ENCODE data around the gene ZNF236.
"Not testable (repeated sequence)": the region's sequence is repeated elsewhere in the genome, so short reads cannot be mapped to it uniquely, and the experiment has no call there.

Gene ZNF236

DNA sequence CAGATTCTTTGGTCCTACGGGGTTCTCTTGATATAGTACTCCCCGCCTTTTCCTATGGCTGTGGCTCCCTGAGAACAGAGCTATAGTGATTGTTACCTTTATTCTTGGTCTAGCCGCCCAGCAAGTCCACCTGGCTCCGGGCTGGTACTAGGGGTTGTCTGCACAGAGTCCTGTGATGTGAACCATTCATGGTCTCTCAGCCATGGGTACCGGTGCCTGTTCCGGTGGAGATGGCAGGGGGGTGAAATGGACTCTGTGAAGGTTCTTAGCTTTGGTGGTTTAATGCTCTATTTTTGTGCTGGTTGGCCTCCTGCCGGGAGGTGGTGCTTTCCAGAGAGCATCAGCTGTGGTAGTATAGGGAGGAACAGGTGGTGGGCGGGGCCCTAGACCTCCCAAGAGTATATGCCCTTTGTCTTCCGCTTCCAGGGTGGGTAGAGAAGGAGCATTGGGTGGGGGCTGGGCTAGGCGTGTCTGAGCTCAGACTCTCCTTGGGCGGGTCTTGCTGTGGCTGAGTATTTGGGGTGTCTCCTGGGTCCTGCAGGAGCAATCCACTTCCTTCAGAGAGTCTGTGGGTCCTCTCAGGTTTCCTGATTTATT, 143.3 kb downstream of the ZNF236 start:
- Histone ChIP-seq H3K4me3 (ENCODE audit: low read depth, low read length, poor library complexity, severe bottlenecking) (peak overlapping the region; percentile 28), H3K4me2 (ENCODE audit: low read length) (peak overlapping the region; percentile 43), H3K9ac (ENCODE audit: low read length) (peak overlapping the region; percentile 38; the same call in 1 of the 2 replicates), H3K4me1 (ENCODE audit: insufficient read depth, low read length, severe bottlenecking) (peaks cover 43% of the 10 kb centered on the region), H3K36me3 (ENCODE audit: insufficient read depth, low read length) (peaks cover 45% of the 10 kb centered on the region), H3K27ac (ENCODE audit: low read depth, low read length, poor library complexity, severe bottlenecking) (peak overlapping the region; percentile 86)
- not testable (repeated sequence) for H3K27me3 ChIP-seq (ENCODE audit: insufficient read depth, low read length); H4K20me1 ChIP-seq (ENCODE audit: insufficient read depth, low read length); H3F3A ChIP-seq (ENCODE audit: insufficient read depth, low read length); H3K9me3 ChIP-seq (ENCODE audit: low read length); H3K9me2 ChIP-seq (ENCODE audit: low read depth, low read length); H3K79me2 ChIP-seq (ENCODE audit: insufficient read depth, low read length); H2AFZ ChIP-seq (ENCODE audit: low read length)
- TF ChIP-seq, protein P1, sequence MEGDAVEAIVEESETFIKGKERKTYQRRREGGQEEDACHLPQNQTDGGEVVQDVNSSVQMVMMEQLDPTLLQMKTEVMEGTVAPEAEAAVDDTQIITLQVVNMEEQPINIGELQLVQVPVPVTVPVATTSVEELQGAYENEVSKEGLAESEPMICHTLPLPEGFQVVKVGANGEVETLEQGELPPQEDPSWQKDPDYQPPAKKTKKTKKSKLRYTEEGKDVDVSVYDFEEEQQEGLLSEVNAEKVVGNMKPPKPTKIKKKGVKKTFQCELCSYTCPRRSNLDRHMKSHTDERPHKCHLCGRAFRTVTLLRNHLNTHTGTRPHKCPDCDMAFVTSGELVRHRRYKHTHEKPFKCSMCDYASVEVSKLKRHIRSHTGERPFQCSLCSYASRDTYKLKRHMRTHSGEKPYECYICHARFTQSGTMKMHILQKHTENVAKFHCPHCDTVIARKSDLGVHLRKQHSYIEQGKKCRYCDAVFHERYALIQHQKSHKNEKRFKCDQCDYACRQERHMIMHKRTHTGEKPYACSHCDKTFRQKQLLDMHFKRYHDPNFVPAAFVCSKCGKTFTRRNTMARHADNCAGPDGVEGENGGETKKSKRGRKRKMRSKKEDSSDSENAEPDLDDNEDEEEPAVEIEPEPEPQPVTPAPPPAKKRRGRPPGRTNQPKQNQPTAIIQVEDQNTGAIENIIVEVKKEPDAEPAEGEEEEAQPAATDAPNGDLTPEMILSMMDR (IDR thresholded peaks at IDR 0.05; ENCODE audit: low read length) = peak; percentile 28; the same call in 1 of the 2 replicates

DNA sequence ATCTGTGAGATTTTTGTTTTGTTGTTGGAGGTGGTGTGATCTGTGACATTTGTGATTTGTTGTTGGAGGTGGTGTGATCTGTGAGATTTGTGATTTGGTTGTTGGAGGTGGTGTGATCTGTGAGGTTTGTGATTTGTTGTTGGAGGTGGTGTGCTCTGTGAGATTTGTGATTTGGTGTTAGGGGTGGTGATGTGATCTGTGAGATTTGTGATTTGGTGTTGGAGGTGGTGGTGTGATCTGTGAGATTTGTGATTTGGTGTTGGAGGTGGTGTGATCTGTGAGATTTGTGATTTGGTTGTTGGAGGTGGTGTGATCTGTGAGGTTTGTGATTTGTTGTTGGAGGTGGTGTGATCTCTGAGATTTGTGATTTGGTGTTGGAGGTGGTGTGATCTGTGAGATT, 144.9 kb downstream of the ZNF236 start:
- not testable (repeated sequence) for H3K27me3 ChIP-seq (ENCODE audit: insufficient read depth, low read length); H3K79me2 ChIP-seq (ENCODE audit: insufficient read depth, low read length); H3K9me2 ChIP-seq (ENCODE audit: low read depth, low read length); H3F3A ChIP-seq (ENCODE audit: insufficient read depth, low read length); H3K9ac ChIP-seq (ENCODE audit: low read length); H4K20me1 ChIP-seq (ENCODE audit: insufficient read depth, low read length); H3K4me3 ChIP-seq (ENCODE audit: low read depth, low read length, poor library complexity, severe bottlenecking); H3K9me3 ChIP-seq (ENCODE audit: low read length); H2AFZ ChIP-seq (ENCODE audit: low read length); H3K4me2 ChIP-seq (ENCODE audit: low read length)
- Histone ChIP-seq H3K4me1 (ENCODE audit: insufficient read depth, low read length, severe bottlenecking) (peaks cover 52% of the 10 kb centered on the region), H3K27ac (ENCODE audit: low read depth, low read length, poor library complexity, severe bottlenecking) (peak overlapping the region; percentile 60), H3K36me3 (ENCODE audit: insufficient read depth, low read length) (peaks cover 31% of the 10 kb centered on the region)

DNA sequence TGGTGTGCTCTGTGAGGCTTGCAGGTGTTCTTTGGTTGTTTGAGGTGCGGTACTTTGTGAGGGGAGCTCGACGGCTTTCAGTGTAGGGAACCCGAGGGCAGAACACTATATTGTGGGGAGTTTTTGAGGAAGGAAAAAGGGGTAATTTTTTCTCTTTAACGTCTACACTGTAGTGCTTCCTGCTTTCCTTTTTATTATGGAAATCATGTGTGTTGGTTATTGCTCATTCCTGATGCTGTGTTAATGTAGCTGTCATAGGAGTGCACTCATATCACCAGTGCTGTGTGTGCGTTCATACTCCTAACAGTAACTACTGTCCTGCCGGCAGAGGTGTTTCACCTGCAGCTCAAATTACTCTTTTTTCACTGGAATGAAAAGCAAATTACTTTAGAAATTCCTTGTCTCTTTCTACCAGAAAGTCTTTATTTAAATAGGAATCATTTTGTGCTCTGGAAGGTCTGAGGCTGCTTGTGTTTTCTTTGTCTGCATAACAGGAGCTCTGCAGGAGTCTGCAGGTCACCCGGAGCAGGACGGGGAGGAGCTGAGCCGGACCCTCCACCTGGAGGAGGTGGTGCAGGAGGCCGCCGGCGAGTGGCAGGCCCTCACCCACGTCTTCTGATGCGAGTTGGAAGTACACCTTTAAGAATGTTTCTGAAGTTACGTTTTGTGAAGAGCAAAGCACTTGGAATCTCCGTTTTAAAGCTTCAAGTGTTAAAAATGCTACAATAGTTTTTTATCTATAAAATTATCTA, 145.5 kb downstream of the ZNF236 start:
- no peaks in the 10 kb centered on the region for H3K79me2 ChIP-seq (ENCODE audit: insufficient read depth, low read length)
- peaks cover 26% of the 10 kb centered on the region for H3K36me3 ChIP-seq (ENCODE audit: insufficient read depth, low read length)
- no peak overlapping the region for H3K4me3 ChIP-seq (ENCODE audit: low read depth, low read length, poor library complexity, severe bottlenecking)
- no peaks in the 10 kb centered on the region for H3K27me3 ChIP-seq (ENCODE audit: insufficient read depth, low read length)
- H3F3A ChIP-seq (ENCODE audit: insufficient read depth, low read length) = no peaks in the 10 kb centered on the region; the same call in 1 of the 2 replicates
- H3K27ac ChIP-seq (ENCODE audit: low read depth, low read length, poor library complexity, severe bottlenecking) = peak overlapping the region; percentile 60
- H4K20me1 ChIP-seq (ENCODE audit: insufficient read depth, low read length) = no peaks in the 10 kb centered on the region
- H3K4me1 ChIP-seq (ENCODE audit: insufficient read depth, low read length, severe bottlenecking) = peaks cover 52% of the 10 kb centered on the region
- no peak overlapping the region for H3K9ac ChIP-seq (ENCODE audit: low read length)
- no peak overlapping the region for H2AFZ ChIP-seq (ENCODE audit: low read length)
- TF ChIP-seq EZH2 (IDR thresholded peaks at IDR 0.05; ENCODE audit: borderline replicate concordance, low read length) = no peak
- TF ChIP-seq, protein P1 (IDR thresholded peaks at IDR 0.05; ENCODE audit: low read length) = no peak
- H3K9me3 ChIP-seq (ENCODE audit: low read length) = 0 out of 2 replicates have a peak, but pooled peaks cover 2% of the 10 kb centered on the region
- no peaks in the 10 kb centered on the region for H3K9me2 ChIP-seq (ENCODE audit: low read depth, low read length)
- H3K4me2 ChIP-seq (ENCODE audit: low read length) = no peak overlapping the region
